A549 treated with Hydrocortisone at 1 μM for 4 hours (cell line): ENCODE results near the gene SEC14L1. TPM values are rescaled to one million over a fixed set of nuclear protein-coding genes. Genes with fewer than 3 reads are reported as not detected.

ENCODE experiments used
- total RNA-seq: library from RNA; stranded (reverse); fragments of 200-300 nt; extraction: Qiagen RNA extraction; gene quantifications from 5 replicates; pipeline ENCODE4 v1.2.3, GENCODE V29; 2022

SEC14L1 gene
- 50.6 to 73.5 TPM (median 69.9 TPM) in 5 replicates for total RNA-seq

DNA sequence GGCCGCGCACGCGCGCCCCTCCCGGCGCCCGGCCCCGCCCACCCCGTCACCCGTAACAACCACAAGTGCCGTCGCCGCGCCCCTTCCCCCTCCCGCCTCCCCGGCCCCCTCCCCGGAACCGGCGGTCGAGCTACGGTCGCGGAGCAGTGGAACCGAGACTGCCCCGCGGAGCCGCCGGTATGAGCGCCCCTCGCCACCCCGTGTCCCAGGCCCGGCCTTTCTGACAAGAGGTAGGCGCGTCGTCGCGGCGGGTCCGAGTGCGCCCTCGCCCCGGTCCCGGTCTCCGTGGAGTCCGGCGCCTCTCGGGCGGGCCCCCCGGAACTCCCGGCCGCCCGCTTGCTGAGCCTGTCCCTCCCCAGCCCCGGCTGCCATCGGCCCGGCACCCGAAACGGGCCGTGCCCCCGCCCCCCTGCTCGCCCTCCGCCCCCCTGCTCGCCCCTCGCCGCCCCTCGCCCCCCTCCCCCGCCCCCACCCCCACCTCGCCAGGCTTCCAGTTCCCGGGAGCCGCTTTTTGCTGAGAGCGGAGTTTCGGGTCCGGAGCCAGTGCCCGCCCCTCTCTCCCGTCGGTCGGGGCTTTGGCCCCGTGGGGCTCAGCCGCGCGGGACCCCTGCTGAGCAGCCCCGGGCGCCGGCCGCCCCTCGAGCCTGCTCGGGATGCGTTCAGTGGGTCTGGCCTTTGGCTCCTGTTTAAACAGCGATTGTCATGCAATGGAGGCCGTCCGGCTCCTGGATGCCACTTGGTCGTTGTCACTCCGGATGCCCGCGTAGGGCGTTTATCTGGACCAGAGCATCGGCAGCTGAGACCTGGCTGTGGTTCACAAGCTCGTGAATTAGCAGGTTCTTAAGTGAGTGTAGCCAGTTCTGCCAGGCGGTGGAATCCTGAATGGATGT lies at the start of gene SEC14L1:
TSS of gene SEC14L1 (plus strand) at position 92 of the 890 bp plus-strand sequence. CDS start 2,628 bp downstream, outside the sequence.

